Mucosa of gallbladder (tissue), 1 donor: ENCODE measurements around the gene SPATA24. TPM values are rescaled to one million over a fixed set of nuclear protein-coding genes. Genes with fewer than 3 reads are reported as not detected.
A peak's percentile ranks its signal among the peaks of the same experiment; 100 is the strongest.
"Not testable (repeated sequence)": the region's sequence is repeated elsewhere in the genome, so short reads cannot be mapped to it uniquely, and the experiment has no call there.

Source experiments
- DNase-seq: peaks from one replicate; pipeline ENCODE4 v3.0.0-alpha.2; 2020; ENCODE audit warnings: low spot score
- total RNA-seq: library from RNA; stranded (reverse); gene quantifications from one replicate; pipeline ENCODE4 v1.2.1, GENCODE V29; 2021
- donor health status: DM: no; HTN: no; CAD: no.

Gene SPATA24
- total RNA-seq, 1 donor from 2014 or later, result 7.3 TPM

DNA sequence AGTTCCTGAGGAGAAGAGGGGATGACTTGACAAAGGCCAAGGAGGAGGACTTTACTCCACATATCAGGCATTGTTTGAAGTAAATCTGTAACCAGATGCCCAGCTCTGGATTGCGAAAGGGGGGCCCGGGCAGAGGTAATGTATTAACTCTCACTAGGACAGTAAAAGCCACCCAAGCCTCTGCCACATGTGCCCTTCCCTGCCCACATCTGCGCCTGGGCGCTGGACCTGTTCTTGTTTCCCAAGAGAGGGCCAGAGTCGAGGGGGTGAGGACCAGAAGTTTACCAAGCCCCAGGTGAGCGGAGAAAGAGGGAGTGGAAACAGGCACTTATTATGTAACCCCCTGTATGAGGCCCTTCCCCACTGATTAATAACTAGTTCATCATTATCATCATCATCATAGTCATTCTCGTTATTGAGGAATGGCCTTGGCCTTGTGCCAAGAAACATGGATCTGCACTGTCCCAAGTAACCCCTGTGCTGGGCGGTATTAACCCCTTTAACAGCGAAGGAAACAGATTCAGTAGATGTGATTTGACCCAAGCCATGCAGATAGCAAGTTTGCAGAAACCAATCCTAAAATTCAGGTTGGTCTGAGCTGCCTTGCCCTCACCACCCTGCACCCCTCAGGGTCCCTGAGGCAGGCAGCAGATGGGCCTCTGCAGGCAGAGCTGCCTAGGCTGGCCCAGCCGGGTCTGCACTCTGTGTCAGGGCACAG, 20.5 kb downstream of the SPATA24 start, which contains the start of gene SLC23A1:
TSS of gene SLC23A1 (minus strand) at position 23 of the 718 bp plus-strand sequence. CDS start 44 bp downstream, outside the sequence.
- DNase-seq, result peak; percentile 77

GRCh38 chr5:139382807-139383206, 21.1 kb downstream of the SPATA24 start:
- DNase-seq, result no peak

- no peak for DNase-seq
Measured at GRCh38 chr5:139381837-139382761, 21.8 kb downstream of the SPATA24 start.

GRCh38 chr5:139379626-139380449, 24.1 kb downstream of the SPATA24 start:
- no peak for DNase-seq

GRCh38 chr5:139378941-139379361, 24.9 kb downstream of the SPATA24 start:
- DNase-seq, result no peak

- no peak for DNase-seq
Measured at GRCh38 chr5:139378101-139378825, 25.6 kb downstream of the SPATA24 start.

DNA sequence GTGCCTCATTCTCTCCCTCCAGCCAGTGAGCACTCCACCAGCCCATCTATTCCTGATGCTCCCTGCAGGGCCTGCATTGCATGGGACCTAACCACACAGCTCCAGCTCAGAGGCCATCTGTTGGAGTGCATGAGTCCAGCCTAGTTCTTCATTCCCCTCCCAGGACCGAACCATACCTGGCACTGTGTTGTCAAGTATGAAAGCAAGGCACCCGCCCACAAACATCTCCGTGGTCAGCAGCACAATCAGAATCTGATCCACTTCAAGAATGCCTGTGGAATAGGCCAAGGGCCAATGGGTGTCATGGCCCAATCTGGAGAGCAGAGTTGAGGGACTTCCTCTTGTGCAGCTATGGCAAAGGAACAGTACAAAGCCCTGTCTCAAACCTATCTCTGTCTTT, 26.7 kb downstream of the SPATA24 start:
- DNase-seq, result no peak

- DNase-seq, result no peak
Measured at GRCh38 chr5:139376364-139376763, 27.5 kb downstream of the SPATA24 start.

DNA sequence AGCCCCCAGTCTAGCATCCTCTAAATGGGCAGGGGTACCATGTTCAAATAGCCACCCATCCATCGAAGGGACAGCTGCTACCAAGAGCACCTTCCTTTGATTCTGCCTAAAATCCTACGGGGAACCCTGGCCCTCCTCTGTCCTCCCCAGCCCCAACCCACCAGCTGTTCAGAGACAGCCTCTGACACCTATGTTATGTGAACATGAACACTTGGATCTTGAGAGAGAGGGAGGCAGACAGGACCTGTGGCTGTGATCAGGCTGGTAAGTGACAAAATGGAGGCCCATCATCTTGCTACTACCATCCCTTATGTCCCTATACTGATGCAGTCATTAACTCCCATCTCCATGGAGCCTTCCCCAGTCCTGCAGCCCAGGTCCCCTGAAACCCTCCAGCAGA, 29.0 kb downstream of the SPATA24 start:
- DNase-seq, result no peak

DNA sequence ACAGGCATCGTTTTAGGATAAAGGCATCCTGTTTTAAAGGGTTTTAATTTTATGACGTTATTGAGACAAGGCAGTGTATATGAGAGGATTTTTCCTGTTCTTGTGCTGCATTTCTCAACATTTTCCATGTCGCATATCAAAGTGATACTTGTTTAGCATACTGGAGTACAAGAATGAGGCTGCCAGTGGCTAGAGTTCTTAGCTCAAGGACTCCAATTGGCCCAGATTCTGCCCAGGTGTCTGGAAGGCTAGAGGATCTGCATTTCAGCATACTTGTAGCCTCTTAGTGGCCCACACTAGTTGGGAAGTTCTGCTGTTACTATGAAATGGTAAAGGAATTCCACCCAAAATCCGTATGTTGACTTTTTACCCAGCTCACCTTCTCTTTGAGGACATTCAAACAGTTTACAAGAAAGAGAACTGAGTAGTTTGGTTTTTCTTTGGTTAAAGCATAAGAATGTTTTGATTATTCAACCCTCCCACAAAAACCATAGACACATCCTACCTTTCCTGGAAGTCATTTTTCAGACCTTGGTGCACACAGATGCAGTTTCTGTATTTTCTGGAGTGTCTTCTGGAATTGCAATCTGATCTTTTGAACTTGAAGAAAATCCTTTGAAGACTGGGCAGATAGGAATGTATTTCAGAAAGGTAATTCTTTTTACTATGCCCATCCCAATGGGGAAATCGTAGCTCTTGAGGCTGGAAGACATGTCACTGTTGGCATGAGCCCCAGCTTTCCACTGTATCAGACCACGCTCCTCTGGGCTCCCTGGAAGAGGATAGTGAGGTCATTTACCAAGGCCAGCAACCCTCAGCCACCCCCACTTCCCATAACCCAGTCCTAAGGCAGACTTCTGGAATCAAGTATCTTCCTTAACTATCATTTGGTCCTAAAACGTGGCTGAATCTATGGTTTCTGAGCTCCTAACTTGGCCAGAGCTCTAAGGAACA, 32.1 kb downstream of the SPATA24 start:
- DNase-seq, result no peak

DNA sequence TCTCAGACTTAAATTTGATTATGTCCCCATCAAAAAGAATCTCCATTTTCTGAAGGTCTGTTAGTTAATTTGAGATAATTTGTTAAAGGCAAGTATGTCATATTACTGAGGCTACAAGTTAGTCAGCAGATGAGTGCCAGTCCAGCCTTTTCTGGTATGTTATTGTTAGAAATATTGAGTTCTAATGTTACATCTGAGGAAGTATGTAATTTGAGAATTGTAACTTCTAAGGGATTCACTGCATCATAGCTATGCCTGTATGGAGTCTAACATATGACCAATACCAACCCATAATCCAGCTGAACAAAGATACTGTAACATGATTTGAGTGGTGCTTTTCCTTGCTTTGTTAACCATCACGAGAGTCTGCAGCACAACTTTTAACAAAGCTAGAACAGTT, 34.7 kb downstream of the SPATA24 start:
- DNase-seq, result no peak

DNA sequence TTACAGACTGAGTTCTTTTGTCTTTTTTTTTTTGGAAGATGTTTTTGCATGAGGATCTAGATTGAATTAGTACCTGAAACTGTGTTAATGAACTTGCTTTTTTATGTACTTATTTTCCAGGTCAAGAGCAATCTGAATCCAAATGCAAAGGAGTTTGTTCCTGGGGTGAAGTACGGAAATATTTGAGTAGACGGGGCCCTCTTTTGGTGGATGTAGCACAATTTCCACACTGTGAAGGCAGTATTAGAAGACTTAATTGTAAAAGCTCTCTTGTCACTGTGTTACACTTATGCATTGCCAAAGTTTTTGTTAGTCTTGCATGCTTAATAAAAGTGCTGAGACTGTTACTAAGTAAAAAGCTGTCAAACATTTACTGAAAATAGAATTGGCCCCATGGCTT, 35.3 kb downstream of the SPATA24 start:
- DNase-seq, result no peak

- no peak for DNase-seq
Measured at GRCh38 chr5:139364466-139364865, 39.4 kb downstream of the SPATA24 start.

DNA sequence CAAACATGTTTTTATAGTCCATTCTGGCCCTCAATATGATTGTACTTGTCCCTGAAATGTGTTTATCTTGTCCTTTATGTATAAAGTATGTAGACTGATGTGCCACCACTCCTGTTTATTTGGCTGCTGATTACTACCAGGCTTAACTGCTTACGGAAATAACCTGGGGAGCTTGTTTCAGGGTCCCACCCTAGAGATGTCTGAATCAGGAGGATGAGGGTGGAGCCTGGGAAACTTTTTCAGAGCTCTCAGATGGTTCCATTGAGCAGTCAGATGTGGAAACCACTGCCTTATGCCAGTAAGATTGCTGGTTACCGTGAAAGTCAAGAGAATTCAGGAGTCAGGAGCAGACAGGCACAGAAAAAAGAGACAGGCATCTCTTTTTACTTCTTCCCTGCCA, 40.0 kb downstream of the SPATA24 start:
- no peak for DNase-seq

- DNase-seq, result no peak
Measured at GRCh38 chr5:139361835-139362429, 42.0 kb downstream of the SPATA24 start.

DNA sequence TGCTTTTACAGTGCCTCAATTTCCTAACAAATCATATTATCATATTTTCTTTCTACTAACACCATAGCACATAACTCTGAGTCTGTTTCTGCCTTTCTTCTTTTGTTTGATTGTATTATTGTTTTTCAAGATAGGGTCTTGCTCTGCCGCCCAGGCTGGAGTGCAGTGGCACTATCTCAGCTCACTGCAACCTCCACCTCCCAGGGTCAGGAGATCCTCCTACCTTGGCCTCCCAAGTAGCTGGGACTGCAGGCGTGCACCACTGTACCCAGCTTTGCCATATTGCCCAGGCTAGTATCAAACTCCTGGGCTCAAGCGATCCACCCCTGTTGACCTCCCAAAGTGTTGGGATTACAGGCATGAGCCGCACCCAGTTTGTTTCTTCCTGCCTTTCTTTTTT, 43.5 kb downstream of the SPATA24 start:
- no peak for DNase-seq

GRCh38 chr5:139358064-139358463, 45.8 kb downstream of the SPATA24 start:
- no peak for DNase-seq

DNA sequence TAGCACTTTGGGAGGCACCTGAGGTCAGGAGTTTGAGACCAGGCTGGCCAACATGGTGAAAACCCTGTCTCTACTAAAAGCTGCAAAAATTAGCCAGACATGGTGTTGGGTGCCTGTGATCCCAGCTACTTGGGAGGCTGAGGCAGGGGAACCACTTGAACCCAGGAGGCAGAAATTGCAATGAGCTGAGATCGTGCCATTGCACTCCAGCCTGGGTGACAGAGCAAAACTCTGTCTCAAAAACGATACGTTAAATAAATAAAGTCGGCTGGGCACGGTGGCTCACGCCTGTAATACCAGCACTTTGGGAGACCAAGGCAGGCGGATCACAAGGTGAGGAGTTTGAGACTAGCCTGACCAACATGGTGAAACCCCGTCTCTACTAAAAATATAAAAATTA, 48.0 kb downstream of the SPATA24 start:
- not testable (repeated sequence) for DNase-seq

DNA sequence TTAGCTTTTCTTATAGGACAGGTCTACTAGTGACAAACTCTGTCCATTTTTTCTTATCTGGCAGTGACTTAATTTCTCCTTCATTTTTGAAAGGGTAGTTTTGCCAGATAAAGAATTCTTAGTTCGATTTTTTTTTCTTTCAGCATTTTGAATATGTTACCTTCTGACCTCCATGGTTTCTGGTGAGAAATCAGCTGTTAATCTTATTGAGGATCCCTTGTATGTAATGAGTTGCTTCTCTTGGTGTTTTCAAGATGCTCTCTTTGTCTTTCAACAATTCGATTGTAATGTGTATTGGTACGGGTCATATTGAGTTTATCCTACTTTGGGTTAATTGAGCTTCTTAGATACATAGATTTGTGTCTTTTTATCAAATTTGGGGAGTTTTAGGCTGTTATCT, 49.7 kb downstream of the SPATA24 start:
- DNase-seq, result no peak

- DNase-seq, result not testable (repeated sequence)
Measured at GRCh38 chr5:139347863-139348262, 56.0 kb downstream of the SPATA24 start.
